Tibial nerve (tissue), 4 donors: Measurements from ENCODE around the gene CDH12. TPM values are rescaled to one million over a fixed set of nuclear protein-coding genes. Genes with fewer than 3 reads are reported as not detected.

Source experiments
- DNase-seq, 2 donors: peaks; one replicate each; pipeline ENCODE4 v3.0.0-alpha.2; 2019; ENCODE audit warnings: low spot score in 2 of 2
- H3K27ac ChIP-seq, 4 donors: fragments of 200-600 bp; sonication (generic) in 3 of 4; one replicate each; pipeline ENCODE4 v1.5.1; 2017 to 2019; ENCODE audit warnings: mild to moderate bottlenecking in 1 of 4
- H3K27me3 ChIP-seq, 2 donors: fragments of 200-600 bp; sonication (generic) in 1 of 2; one replicate each; pipeline versions ENCODE4 v1.5.1 to v1.6.0; 2017 to 2019
- H3K36me3 ChIP-seq, 3 donors: fragments of 200-600 bp; sonication (generic); one replicate each; pipeline ENCODE4 v1.5.1; 2018 to 2019
- H3K4me1 ChIP-seq, 4 donors: fragments of 200-600 bp; sonication (generic) in 3 of 4; one replicate each; pipeline ENCODE4 v1.5.1; 2017 to 2019
- H3K4me3 ChIP-seq, 4 donors: fragments of 200-600 bp; sonication (generic) in 3 of 4; one replicate each; pipeline ENCODE4 v1.5.1; 2017 to 2019; ENCODE audit warnings: mild to moderate bottlenecking in 1 of 4, moderate library complexity in 1 of 4
- H3K9me3 ChIP-seq, 4 donors: fragments of 200-600 bp; sonication (generic) in 3 of 4; one replicate each; pipeline ENCODE4 v1.5.1; 2017 to 2019
- CTCF ChIP-seq, 5 experiments: fragments of 200-600 bp in 3 of 5; fragments of 450-650 bp in 2 of 5; sonication (generic) in 3 of 5; IDR thresholded peaks; one replicate each; pipeline ENCODE4 v1.5.1; 2016 to 2019; ENCODE audit warnings: antibody characterized with exemption in 5 of 5, mild to moderate bottlenecking in 3 of 5, moderate library complexity in 2 of 5
- EP300 ChIP-seq, 2 donors: sonication (generic); formaldehyde crosslinking; IDR thresholded peaks; one replicate each; pipeline ENCODE4 v1.6.1; 2017; ENCODE audit warnings: antibody characterized with exemption in 2 of 2, mild to moderate bottlenecking in 1 of 2
- POLR2A ChIP-seq, 2 donors: fragments of 450-650 bp; IDR thresholded peaks; one replicate each; pipeline ENCODE4 v1.6.1; 2017; ENCODE audit warnings: antibody characterized with exemption in 2 of 2, mild to moderate bottlenecking in 2 of 2, moderate library complexity in 2 of 2
- WGBS, 2 donors: methylation state at CpG; one replicate each; pipeline ENCODE4 v1.1.5; 2018; 5-methylcytosine and 5-hydroxymethylcytosine counted together
- total RNA-seq, 4 donors: library from RNA; depleted of rRNA; stranded (reverse); fragments of >200 nt; gene quantifications; one replicate each; pipeline ENCODE4 v1.1.0, GENCODE V29; 2016

Gene CDH12
- total RNA-seq, 4 donors from 2014 or later = 0.30 TPM; not detected in 3

GRCh38 chr5:21792748-21793147, 1060.4 kb downstream of the CDH12 start:
- TF ChIP-seq EP300 (IDR thresholded peaks at IDR 0.05) (no peak), POLR2A (IDR thresholded peaks at IDR 0.05) (no peak), CTCF (IDR thresholded peaks at IDR 0.05) (no peak)
- no peaks in the 10 kb centered on the region for H3K27me3 ChIP-seq
- no peaks in the 10 kb centered on the region for H3K9me3 ChIP-seq
- no peak overlapping the region for H3K27ac ChIP-seq
- no peak for DNase-seq
- no peaks in the 10 kb centered on the region for H3K4me1 ChIP-seq
- WGBS, 2 donors = 76 to 80% methylated on average over 2 of the region's 2 CpGs
- H3K36me3 ChIP-seq = no peaks in the 10 kb centered on the region
- H3K4me3 ChIP-seq = no peak overlapping the region

- 68 to 75% methylated on average over 2 of the region's 2 CpGs for WGBS, 2 donors
- TF ChIP-seq CTCF (IDR thresholded peaks at IDR 0.05) (no peak), POLR2A (IDR thresholded peaks at IDR 0.05) (no peak), EP300 (IDR thresholded peaks at IDR 0.05) (no peak)
- no peaks in the 10 kb centered on the region for H3K27me3 ChIP-seq
These were observed 1061.8 kb downstream of the CDH12 start for GRCh38 chr5:21791304-21791703.

GRCh38 chr5:21784487-21784886, 1068.7 kb downstream of the CDH12 start:
- TF ChIP-seq POLR2A (IDR thresholded peaks at IDR 0.05) (no peak), EP300 (IDR thresholded peaks at IDR 0.05) (no peak), CTCF (IDR thresholded peaks at IDR 0.05) (no peak)
- peaks cover 0 to 4% (median 0%) of the 10 kb centered on the region in 4 donors for H3K9me3 ChIP-seq
- H3K27me3 ChIP-seq = no peaks in the 10 kb centered on the region
- 70 to 90% methylated on average over 1 of the region's 1 CpG for WGBS, 2 donors
- no peak overlapping the region for H3K4me3 ChIP-seq
- H3K27ac ChIP-seq = no peak overlapping the region
- H3K36me3 ChIP-seq = no peaks in the 10 kb centered on the region
- H3K4me1 ChIP-seq = no peaks in the 10 kb centered on the region
- no peak for DNase-seq

More at GRCh38 chr5:21791304-21791703, 1061.8 kb downstream of the CDH12 start:
- H3K36me3 ChIP-seq = no peaks in the 10 kb centered on the region
- no peak overlapping the region for H3K27ac ChIP-seq
- no peak overlapping the region for H3K4me3 ChIP-seq
- no peaks in the 10 kb centered on the region for H3K9me3 ChIP-seq
- DNase-seq = no peak
- H3K4me1 ChIP-seq = no peaks in the 10 kb centered on the region

GRCh38 chr5:21783074-21783679, 1070.0 kb downstream of the CDH12 start:
- H3K36me3 ChIP-seq = no peaks in the 10 kb centered on the region
- no peaks in the 10 kb centered on the region for H3K4me1 ChIP-seq
- H3K27ac ChIP-seq = no peak overlapping the region
- 84 to 86% methylated on average over 6 of the region's 6 CpGs for WGBS, 2 donors
- no peak for DNase-seq
- H3K27me3 ChIP-seq = no peaks in the 10 kb centered on the region
- H3K4me3 ChIP-seq = no peak overlapping the region
- peaks cover 0 to 4% (median 0%) of the 10 kb centered on the region in 4 donors for H3K9me3 ChIP-seq
- TF ChIP-seq CTCF (IDR thresholded peaks at IDR 0.05) = no peak
- TF ChIP-seq EP300 (IDR thresholded peaks at IDR 0.05) = no peak
- no peak for TF ChIP-seq POLR2A (IDR thresholded peaks at IDR 0.05)

GRCh38 chr5:21776466-21776865, 1076.7 kb downstream of the CDH12 start:
- Histone ChIP-seq H3K36me3 (no peaks in the 10 kb centered on the region), H3K27me3 (no peaks in the 10 kb centered on the region), H3K27ac (no peak overlapping the region), H3K9me3 (no peaks in the 10 kb centered on the region), H3K4me1 (no peaks in the 10 kb centered on the region), H3K4me3 (no peak overlapping the region)
- no peak for DNase-seq
- TF ChIP-seq POLR2A (IDR thresholded peaks at IDR 0.05) (no peak), CTCF (IDR thresholded peaks at IDR 0.05) (no peak), EP300 (IDR thresholded peaks at IDR 0.05) (no peak)
- whole genome bisulfite sequencing, 2 donors = 89 to 91% methylated on average over 3 of the region's 3 CpGs
